Left lung (tissue), 10 donors: ENCODE measurements around the gene PPARA. TPM values are rescaled to one million over a fixed set of nuclear protein-coding genes. Genes with fewer than 3 reads are reported as not detected.

Experiments used
- ATAC-seq: fragments of 200-7000 bp; cut with Tn5 transposase; one replicate; pipeline ENCODE4 v1.9.1; 2020; ENCODE audit warnings: moderate library complexity
- DNase-seq, 4 donors: peaks; one replicate each; pipeline ENCODE4 v3.0.0-alpha.2; 2013 to 2020
- H3K27ac ChIP-seq, 2 donors: fragments of 200-600 bp; sonication (generic) in 1 of 2; one replicate each; pipeline versions ENCODE4 v1.5.0 to v1.8.0; 2020 to 2021
- H3K27me3 ChIP-seq, 2 donors: fragments of 200-600 bp; sonication (generic) in 1 of 2; one replicate each; pipeline versions ENCODE4 v1.5.0 to v1.8.0; 2020 to 2021
- H3K36me3 ChIP-seq, 2 donors: fragments of 200-600 bp; sonication (generic) in 1 of 2; one replicate each; pipeline versions ENCODE4 v1.5.0 to v1.8.0; 2020 to 2021
- H3K4me1 ChIP-seq, 2 donors: fragments of 200-600 bp; one replicate each; pipeline ENCODE4 v1.8.0; 2021
- H3K4me3 ChIP-seq, 2 donors: fragments of 200-600 bp; sonication (generic) in 1 of 2; one replicate each; pipeline versions ENCODE4 v1.5.0 to v1.8.0; 2020 to 2021; ENCODE audit warnings: mild to moderate bottlenecking in 1 of 2
- H3K9me3 ChIP-seq, 2 donors: fragments of 200-600 bp; sonication (generic) in 1 of 2; one replicate each; pipeline versions ENCODE4 v1.5.0 to v1.8.0; 2020 to 2021
- intact Hi-C, 2 donors: fragments of 100-400 bp; cut with DNase I; formaldehyde crosslinking; loops; one replicate each; pipeline versions ENCODE4 v1.11.2 to v1.14.2; 2022
- polyA plus RNA-seq, 6 donors: library from polyadenylated mRNA; unstranded; fragments of 120-200 nt; gene quantifications; one replicate each; pipeline ENCODE4 v1.2.1, GENCODE V29; 2013; ENCODE audit not compliant: insufficient read length in 6 of 6
- total RNA-seq, 2 donors: library from RNA; stranded (reverse); fragmentation: NEBNext Ultra II Directional; extraction: Animal tissue kit (Norgen Biotek cat#: 25700); gene quantifications; one replicate each; pipeline ENCODE4 v1.2.1, GENCODE V29; 2021
- TF ChIP-seq, protein P1 (sequence below), 2 donors: fragments of 200-600 bp; sonication (generic) in 1 of 2; IDR thresholded peaks; one replicate each; pipeline versions ENCODE4 v1.5.0 to v1.8.0; 2021; ENCODE audit warnings: antibody characterized with exemption in 2 of 2
- donor health status: DM: no; HTN: yes; CAD: no.
- donor health status: DM: no; HTN: no; CAD: no.

The PPARA gene
- total and polyA plus RNA-seq, 8 donors, result 13.8 to 22.3 (median 15.8) TPM

DNA sequence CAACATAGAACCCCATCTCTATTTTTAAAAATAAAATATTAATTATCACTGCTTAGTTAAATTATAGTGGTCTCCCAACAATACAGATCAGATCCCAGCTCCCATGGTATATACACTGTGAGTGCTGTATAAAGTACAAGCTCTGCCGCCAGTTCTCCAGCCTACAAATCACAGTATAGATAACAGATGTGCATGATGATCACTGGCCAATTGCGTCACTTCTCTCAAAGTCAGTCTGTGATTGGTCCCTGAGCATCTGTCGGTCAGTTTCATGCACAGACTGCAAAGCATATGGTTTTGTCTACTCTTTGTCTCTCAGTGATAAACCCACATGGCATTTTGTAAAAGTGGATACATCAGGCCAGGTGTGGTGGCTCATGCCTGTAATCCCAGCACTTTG, 15.7 kb downstream of the PPARA start:
- no peaks in the 10 kb centered on the region for H3K9me3 ChIP-seq
- H3K27ac ChIP-seq, result no peak overlapping the region
- intact Hi-C loops, result no loop called here
- peaks cover 2 to 5% of the 10 kb centered on the region in 2 donors for H3K4me1 ChIP-seq
- DNase-seq (no peak), ATAC-seq (no peak)
- H3K27me3 ChIP-seq, result no peaks in the 10 kb centered on the region
- no peaks in the 10 kb centered on the region for H3K36me3 ChIP-seq
- TF ChIP-seq, protein P1, sequence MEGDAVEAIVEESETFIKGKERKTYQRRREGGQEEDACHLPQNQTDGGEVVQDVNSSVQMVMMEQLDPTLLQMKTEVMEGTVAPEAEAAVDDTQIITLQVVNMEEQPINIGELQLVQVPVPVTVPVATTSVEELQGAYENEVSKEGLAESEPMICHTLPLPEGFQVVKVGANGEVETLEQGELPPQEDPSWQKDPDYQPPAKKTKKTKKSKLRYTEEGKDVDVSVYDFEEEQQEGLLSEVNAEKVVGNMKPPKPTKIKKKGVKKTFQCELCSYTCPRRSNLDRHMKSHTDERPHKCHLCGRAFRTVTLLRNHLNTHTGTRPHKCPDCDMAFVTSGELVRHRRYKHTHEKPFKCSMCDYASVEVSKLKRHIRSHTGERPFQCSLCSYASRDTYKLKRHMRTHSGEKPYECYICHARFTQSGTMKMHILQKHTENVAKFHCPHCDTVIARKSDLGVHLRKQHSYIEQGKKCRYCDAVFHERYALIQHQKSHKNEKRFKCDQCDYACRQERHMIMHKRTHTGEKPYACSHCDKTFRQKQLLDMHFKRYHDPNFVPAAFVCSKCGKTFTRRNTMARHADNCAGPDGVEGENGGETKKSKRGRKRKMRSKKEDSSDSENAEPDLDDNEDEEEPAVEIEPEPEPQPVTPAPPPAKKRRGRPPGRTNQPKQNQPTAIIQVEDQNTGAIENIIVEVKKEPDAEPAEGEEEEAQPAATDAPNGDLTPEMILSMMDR (IDR thresholded peaks at IDR 0.05), result no peak
- H3K4me3 ChIP-seq, result no peak overlapping the region

DNA sequence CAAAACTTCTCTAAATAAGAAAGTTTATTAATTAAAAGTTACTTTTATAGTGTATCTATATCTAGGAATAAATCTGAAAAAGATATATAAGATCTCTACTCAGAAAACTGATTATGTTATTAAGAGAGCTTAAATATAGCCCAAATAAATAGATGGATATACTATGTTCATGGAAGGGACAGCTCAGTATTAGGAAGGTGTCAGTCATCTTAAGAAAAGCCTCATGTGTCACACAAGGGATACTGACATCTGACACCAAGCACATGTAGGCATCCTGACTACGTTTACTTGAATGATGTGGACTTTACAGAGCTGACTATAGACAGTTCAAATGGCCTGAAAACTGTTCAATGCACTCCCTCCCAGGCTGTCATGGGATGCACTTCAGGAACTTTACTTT, 19.3 kb downstream of the PPARA start:
- no peak for ATAC-seq

DNA sequence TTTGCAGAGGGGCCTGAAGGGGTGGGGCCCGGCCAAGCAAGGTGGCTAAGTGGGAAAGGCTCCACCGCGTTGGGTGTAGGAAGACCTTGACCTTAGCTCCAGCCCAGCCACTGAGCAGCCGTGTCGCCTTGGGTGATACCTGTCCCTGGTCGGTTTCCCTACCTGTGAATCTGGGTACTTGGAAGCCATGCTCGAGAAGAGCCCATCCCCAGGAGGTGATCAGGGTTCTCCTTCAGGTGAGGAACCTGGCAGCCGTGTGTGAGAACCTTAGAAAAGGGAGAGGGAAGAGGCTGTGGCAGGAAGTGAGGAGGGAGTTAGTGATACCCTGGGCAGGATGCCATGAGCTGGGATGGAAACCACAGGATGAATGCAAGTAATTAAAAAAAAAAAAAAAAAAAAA, 21.6 kb downstream of the PPARA start:
- TF ChIP-seq, protein P1 (IDR thresholded peaks at IDR 0.05), result no peak
- Histone ChIP-seq H3K27ac (no peak overlapping the region), H3K36me3 (no peaks in the 10 kb centered on the region), H3K27me3 (no peaks in the 10 kb centered on the region), H3K9me3 (no peaks in the 10 kb centered on the region), H3K4me3 (no peak overlapping the region), H3K4me1 (peaks cover 6 to 10% of the 10 kb centered on the region in 2 donors)
- ATAC-seq (no peak), DNase-seq (no peak)
- intact Hi-C loops, result no loop called here

More for the DNA sequence above, 19.3 kb downstream of the PPARA start:
- intact Hi-C loops, result no loop called here
- DNase-seq, result no peak
- H3K9me3 ChIP-seq, result no peaks in the 10 kb centered on the region
- H3K4me1 ChIP-seq, result peaks cover 6 to 10% of the 10 kb centered on the region in 2 donors
- no peak overlapping the region for H3K27ac ChIP-seq
- TF ChIP-seq, protein P1 (IDR thresholded peaks at IDR 0.05), result no peak
- no peaks in the 10 kb centered on the region for H3K36me3 ChIP-seq
- no peak overlapping the region for H3K4me3 ChIP-seq
- no peaks in the 10 kb centered on the region for H3K27me3 ChIP-seq

DNA sequence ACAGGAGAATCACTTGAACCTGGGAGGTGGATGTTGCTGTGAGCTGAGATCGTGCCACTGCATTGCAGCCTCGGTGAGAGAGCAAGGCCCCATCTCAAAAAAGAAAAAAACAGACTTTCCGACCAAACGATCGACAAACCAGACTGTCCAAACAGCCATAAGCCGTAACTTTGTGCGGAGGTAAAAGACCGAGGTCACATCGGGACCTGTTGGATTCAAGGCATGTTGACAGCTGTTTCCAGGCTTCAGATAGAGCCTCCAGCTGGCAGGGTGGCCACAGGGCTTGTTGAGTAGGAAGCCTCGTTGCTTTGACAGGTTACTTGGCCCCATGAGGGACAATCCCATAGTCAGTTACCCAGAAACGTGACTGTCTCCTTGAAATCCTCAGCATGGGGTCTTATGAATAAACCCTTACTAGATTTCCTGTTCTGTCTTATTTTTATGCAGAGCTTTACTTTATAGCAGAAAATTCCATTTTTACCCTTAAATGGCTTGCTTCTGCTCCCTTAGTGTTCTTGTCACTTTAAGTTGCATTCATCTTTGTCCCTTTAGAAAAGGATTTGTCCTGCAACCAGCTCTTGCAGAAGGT, 22.3 kb downstream of the PPARA start:
- Histone ChIP-seq H3K4me1 (peaks cover 6 to 10% of the 10 kb centered on the region in 2 donors), H3K27ac (no peak overlapping the region), H3K36me3 (no peaks in the 10 kb centered on the region), H3K9me3 (no peaks in the 10 kb centered on the region), H3K27me3 (no peaks in the 10 kb centered on the region), H3K4me3 (no peak overlapping the region)
- TF ChIP-seq, protein P1 (IDR thresholded peaks at IDR 0.05), result no peak
- DNase-seq, result no peak
- intact Hi-C loops, result no loop called here
- no peak for ATAC-seq

DNA sequence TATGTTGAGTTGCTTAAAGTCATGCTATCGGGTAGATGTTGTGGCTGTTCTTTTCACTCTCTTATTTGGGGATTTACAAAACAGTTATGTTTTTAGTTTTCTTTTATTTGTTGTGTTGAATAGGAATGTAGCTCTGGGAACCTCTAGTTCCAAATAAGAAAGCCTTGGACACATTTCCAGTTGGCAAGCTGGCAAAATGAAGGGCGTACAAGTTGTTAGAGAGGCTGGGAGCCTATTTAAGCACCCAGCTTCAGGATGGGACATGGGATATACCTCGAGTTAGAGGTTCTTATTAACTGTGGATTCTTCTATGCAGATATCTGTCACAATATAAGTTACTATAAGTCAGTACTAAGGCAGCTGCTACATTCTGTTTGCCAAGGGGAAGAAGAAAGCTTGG, 22.8 kb downstream of the PPARA start:
- TF ChIP-seq, protein P1 (IDR thresholded peaks at IDR 0.05), result no peak
- DNase-seq (no peak), ATAC-seq (no peak)
- Histone ChIP-seq H3K27me3 (no peaks in the 10 kb centered on the region), H3K27ac (no peak overlapping the region), H3K4me1 (peaks cover 6 to 10% of the 10 kb centered on the region in 2 donors), H3K36me3 (peaks cover 0 to under 1% of the 10 kb centered on the region in 2 donors), H3K9me3 (no peaks in the 10 kb centered on the region), H3K4me3 (no peak overlapping the region)
- intact Hi-C loops, result no loop called here
